K562 (cell line): ENCODE results near the gene NKIRAS1. TPM values are rescaled to one million over a fixed set of nuclear protein-coding genes. Genes with fewer than 3 reads are reported as not detected.

Source experiments
- ATAC-seq: fragments of 200-7000 bp; cut with Tn5 transposase; 3 replicates; pipeline ENCODE4 v1.9.1; 2020; ENCODE audit warnings: moderate library complexity
- BruUV-seq: library from RNA; stranded (reverse); fragments of 400-500 nt; replicated peaks from 2 replicates; lab custom pipeline; 2021; lab: Mats Ljungman, UMichigan
- CTCF ChIA-PET: fragments of 300-600 bp; formaldehyde crosslinking; extraction: SDS; loops from one replicate; lab custom pipeline; 2021; ENCODE audit warnings: low intra/inter-chr PET ratio; lab: Yijun Ruan, JAX
- POLR2A ChIA-PET: fragments of 300-600, 350-650 bp; sonication (Branson Sonifier 250); formaldehyde crosslinking; extraction: SDS; loops from one replicate; lab custom pipeline; 2021; ENCODE audit warnings: antibody characterized with exemption, inconsistent platforms; lab: Yijun Ruan, JAX
- DNase-seq, 4 experiments: peaks; one replicate each; pipeline versions ENCODE4 v3.0.0 to v3.0.0-alpha.2; 2011 to 2018; ENCODE audit warnings: low spot score in 3 of 4, mixed read lengths in 3 of 4; ENCODE audit errors: extremely low read depth in 1 of 4
- FAIRE-seq: peaks from 2 replicates; lab custom pipeline; 2011; peaks lifted over from hg19 to GRCh38; lab: Jason Lieb, UNC
- H2AFZ ChIP-seq: 2 replicates; pipeline ENCODE4 v1.6.0; 2011; ENCODE audit warnings: low read depth, low read length, control low read depth, inconsistent platforms
- H3K27ac ChIP-seq: fragments of 200-600 bp; 3 replicates; pipeline ENCODE4 v1.8.0; 2011; ENCODE audit warnings: low read depth, mild to moderate bottlenecking, control low read depth, inconsistent platforms, low read length, moderate library complexity, mixed read lengths; ENCODE audit errors: extremely low read depth
- H3K27me3 ChIP-seq, 2 experiments: fragments of 300-600 bp in 1 of 2; 2 replicates in 1 of 2; 3 replicates in 1 of 2; pipeline versions ENCODE4 v1.6.0 to v1.8.0; 2011; ENCODE audit warnings: inconsistent platforms in 2 of 2, low read length in 2 of 2, mild to moderate bottlenecking in 1 of 2, mixed read lengths in 1 of 2, moderate library complexity in 1 of 2; ENCODE audit not compliant: control insufficient read depth in 2 of 2, insufficient read depth in 2 of 2
- H3K36me3 ChIP-seq: fragments of 300-600 bp; 3 replicates; pipeline ENCODE4 v1.8.0; 2011; ENCODE audit warnings: mild to moderate bottlenecking, low read length, inconsistent platforms; ENCODE audit not compliant: control insufficient read depth, insufficient read depth
- H3K4me1 ChIP-seq, 2 experiments: fragments of 200-600 bp in 1 of 2; replicated peaks in 1 of 2; 2 replicates in 1 of 2; 3 replicates in 1 of 2; pipeline versions ENCODE4 v1.5.1 to v1.8.0; 2011; ENCODE audit warnings: inconsistent platforms in 2 of 2, low read length in 2 of 2, mild to moderate bottlenecking in 1 of 2, mixed read lengths in 1 of 2, moderate library complexity in 1 of 2; ENCODE audit not compliant: control insufficient read depth in 2 of 2, insufficient read depth in 2 of 2
- H3K4me2 ChIP-seq: 2 replicates; pipeline ENCODE4 v1.6.1; 2011; ENCODE audit warnings: low read length, control low read depth, inconsistent platforms, mixed read lengths; ENCODE audit not compliant: insufficient read depth
- H3K4me3 ChIP-seq: fragments of 200-600 bp; sonication (generic), shearing (Covaris generic); 2 replicates; pipeline ENCODE4 v1.5.1; 2016; ENCODE audit warnings: control low read depth, inconsistent platforms
- H3K79me2 ChIP-seq: fragments of 200-600 bp; 3 replicates; pipeline ENCODE4 v1.8.0; 2011; ENCODE audit warnings: low read length, inconsistent platforms; ENCODE audit not compliant: control insufficient read depth, insufficient read depth
- H3K9ac ChIP-seq, 2 experiments: 2 replicates each; pipeline versions ENCODE4 v1.6.0 to v1.6.1; 2011; ENCODE audit warnings: low read depth in 2 of 2, low read length in 2 of 2, control low read depth in 1 of 2, inconsistent platforms in 1 of 2, mild to moderate bottlenecking in 1 of 2, mixed read lengths in 1 of 2; ENCODE audit not compliant: insufficient read depth in 1 of 2
- H3K9me1 ChIP-seq: one replicate; pipeline ENCODE4 v1.6.0; 2011; ENCODE audit warnings: inconsistent platforms, mild to moderate bottlenecking, low read length, moderate library complexity; ENCODE audit not compliant: control insufficient read depth, insufficient read depth
- H3K9me3 ChIP-seq: replicated peaks from 2 replicates; pipeline ENCODE4 v1.5.1; 2011; ENCODE audit warnings: low read depth, low read length, inconsistent platforms; ENCODE audit not compliant: control insufficient read depth, insufficient read depth
- H4K20me1 ChIP-seq: replicated peaks from 2 replicates; pipeline ENCODE4 v1.6.1; 2011; ENCODE audit warnings: low read length, inconsistent platforms, mixed read lengths; ENCODE audit not compliant: control insufficient read depth, insufficient read depth
- CUX1 ChIP-seq: fragments of 200-800 bp; sonication (Bioruptor generic); IDR thresholded peaks from 2 replicates; pipeline ENCODE4 v1.6.1; 2016; ENCODE audit warnings: missing genetic modification characterization, missing compliant biosample characterization
- E2F3 ChIP-seq: fragments of 250-450 bp; sonication (Bioruptor Pico); IDR thresholded peaks from 2 replicates; pipeline ENCODE4 v1.4.0; 2020; ENCODE audit warnings: mild to moderate bottlenecking
- ELF4 ChIP-seq: fragments of 450-650 bp; formaldehyde crosslinking; IDR thresholded peaks from 2 replicates; pipeline ENCODE4 v1.4.0; 2022; ENCODE audit warnings: missing genetic modification characterization
- EP400 ChIP-seq: fragments of 450-650 bp; IDR thresholded peaks from 2 replicates; pipeline ENCODE4 v1.6.1; 2017; ENCODE audit warnings: antibody characterized with exemption, mild to moderate bottlenecking, moderate library complexity
- FOXJ3 ChIP-seq: sonication (generic); formaldehyde crosslinking; IDR thresholded peaks from 2 replicates; pipeline ENCODE4 v1.4.0; 2020; ENCODE audit warnings: mild to moderate bottlenecking, missing genetic modification reagents
- POLR2B ChIP-seq: fragments of 450-650 bp; IDR thresholded peaks from 2 replicates; pipeline ENCODE4 v1.6.1; 2018; ENCODE audit warnings: low read depth; ENCODE audit not compliant: partially characterized antibody
- PTRF ChIP-seq: fragments of 450-650 bp; IDR thresholded peaks from 2 replicates; pipeline ENCODE4 v1.6.1; 2016; ENCODE audit warnings: mild to moderate bottlenecking, missing genetic modification characterization, missing compliant biosample characterization
- RERE ChIP-seq: sonication (generic); formaldehyde crosslinking; IDR thresholded peaks from 2 replicates; pipeline ENCODE4 v1.8.0; 2023; ENCODE audit warnings: missing genetic modification reagents, mild to moderate bottlenecking, borderline replicate concordance
- TRIM28 ChIP-seq: fragments of 450-650 bp; IDR thresholded peaks from 2 replicates; pipeline ENCODE4 v1.6.1; 2017
- ZNF232 ChIP-seq: sonication (generic); formaldehyde crosslinking; IDR thresholded peaks from 2 replicates; pipeline ENCODE4 v1.8.0; 2022; ENCODE audit warnings: mild to moderate bottlenecking, missing genetic modification reagents
- WGBS: fragments of 100-300 bp; shearing (Covaris generic); methylation state at CpG from one replicate; pipeline ENCODE4 v1.1.6; 2016; ENCODE audit warnings: low coverage, mixed read lengths; ENCODE audit not compliant: insufficient coverage; ENCODE audit errors: missing lambda C conversion rate; 5-methylcytosine and 5-hydroxymethylcytosine counted together
- in situ Hi-C: fragments of 300-500 bp; cut with MboI; formaldehyde crosslinking; loops from 4 replicates; pipeline ENCODE4 v1.15.0; 2018; ENCODE audit warnings: inconsistent platforms, mixed read lengths
- intact Hi-C: fragments of 100-400 bp; cut with micrococcal nuclease; formaldehyde crosslinking; loops from 2 replicates; pipeline ENCODE4 v1.14.2; 2022
- polyA plus RNA-seq, 8 experiments: library from polyadenylated mRNA; depleted of rRNA in 4 of 8; stranded (reverse) in 5 of 8; unstranded in 3 of 8; fragments of >200 nt; fragmentation: Nextera tagmentation in 2 of 8; fragmentation: Illumina TruSeq in 1 of 8; extraction: Ambion mirVana in 2 of 8; extraction: Trizol in 1 of 8; gene quantifications; 2 replicates each; pipeline versions ENCODE4 v1.2.1 to v1.2.3, GENCODE V29; 2011 to 2014; ENCODE audit warnings: inconsistent platforms in 1 of 8, missing spikeins in 1 of 8
- total RNA-seq, 7 experiments: library from RNA; depleted of rRNA in 6 of 7; stranded (reverse); fragments of >200 nt in 6 of 7; fragmentation: Illumina TruSeq in 2 of 7; extraction: Trizol in 2 of 7; gene quantifications; 2 replicates each; pipeline versions ENCODE4 v1.2.1 to v1.2.3, GENCODE V29; 2011 to 2021; ENCODE audit warnings: low replicate concordance in 1 of 7
- TF ChIP-seq, protein P1 (sequence below): sonication (generic); formaldehyde crosslinking; IDR thresholded peaks from 2 replicates; pipeline ENCODE4 v1.8.0; 2023; ENCODE audit warnings: mild to moderate bottlenecking, missing genetic modification reagents

Gene NKIRAS1
- total and polyA plus RNA-seq, 9 of the 15 experiments (the other 6 are each of a cell fraction or from before 2014, with no cell fraction given), result 5.1 to 10.3 (median 6.3) TPM

- ChIA-PET CTCF (no interaction called here), POLR2A (interaction anchor here (11.6 kb wide), 1 partner anchor 23 kb away, joined by 165 read pairs; the partner anchor contains the start of genes NKIRAS1 and RPL15)
- no peak overlapping the region for H2AFZ ChIP-seq
- H3K4me2 ChIP-seq, result no peak overlapping the region
- H3K79me2 ChIP-seq, result no peaks in the 10 kb centered on the region
- in situ Hi-C loops, result no loop called here
- H4K20me1 ChIP-seq, result no peaks in the 10 kb centered on the region
- H3K9ac ChIP-seq, result no peak overlapping the region
- H3K9me1 ChIP-seq, result no peaks in the 10 kb centered on the region
- no peaks in the 10 kb centered on the region for H3K36me3 ChIP-seq
- ATAC-seq (no peak), FAIRE-seq (no peak), DNase-seq (no peak)
- no TSS peak for BruUV-seq
- intact Hi-C loops, result loop anchor here (10.0 kb wide), 1 partner anchor 138 kb away; the partner anchor contains the start of gene UBE2E1
- H3K27ac ChIP-seq, result no peak overlapping the region
- H3K4me3 ChIP-seq, result no peak overlapping the region
- H3K27me3 ChIP-seq, result no peaks in the 10 kb centered on the region
- no peaks in the 10 kb centered on the region for H3K9me3 ChIP-seq
- 85% methylated on average over 11 of the region's 11 CpGs for WGBS
- H3K4me1 ChIP-seq, result peaks cover 16 to 40% of the 10 kb centered on the region in 2 experiments
- no peak for TF ChIP-seq RERE (CRISPR knock-in tag)
- TF ChIP-seq CUX1, result no peak
- no peak for TF ChIP-seq FOXJ3 (CRISPR knock-in tag)
- no peak for TF ChIP-seq ZNF232 (CRISPR knock-in tag)
- TF ChIP-seq TRIM28, result no peak
- TF ChIP-seq PTRF (tag), result no peak
- TF ChIP-seq POLR2B, result no peak
- TF ChIP-seq, protein P1, sequence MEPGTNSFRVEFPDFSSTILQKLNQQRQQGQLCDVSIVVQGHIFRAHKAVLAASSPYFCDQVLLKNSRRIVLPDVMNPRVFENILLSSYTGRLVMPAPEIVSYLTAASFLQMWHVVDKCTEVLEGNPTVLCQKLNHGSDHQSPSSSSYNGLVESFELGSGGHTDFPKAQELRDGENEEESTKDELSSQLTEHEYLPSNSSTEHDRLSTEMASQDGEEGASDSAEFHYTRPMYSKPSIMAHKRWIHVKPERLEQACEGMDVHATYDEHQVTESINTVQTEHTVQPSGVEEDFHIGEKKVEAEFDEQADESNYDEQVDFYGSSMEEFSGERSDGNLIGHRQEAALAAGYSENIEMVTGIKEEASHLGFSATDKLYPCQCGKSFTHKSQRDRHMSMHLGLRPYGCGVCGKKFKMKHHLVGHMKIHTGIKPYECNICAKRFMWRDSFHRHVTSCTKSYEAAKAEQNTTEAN (CRISPR knock-in tag), result no peak
- TF ChIP-seq ELF4 (CRISPR knock-in tag), result no peak
- TF ChIP-seq E2F3, result no peak
- TF ChIP-seq EP400, result no peak
Measured at GRCh38 chr3:23942546-23942945, 25.8 kb upstream of the NKIRAS1 start.
